GM18870 (cell line): ENCODE measurements around the gene RPS25.
"Not testable (repeated sequence)": the region's sequence is repeated elsewhere in the genome, so short reads cannot be mapped to it uniquely, and the experiment has no call there.

Experiments used
- ATAC-seq: cut with Tn5 transposase; IDR thresholded peaks from one replicate; pipeline ENCODE4 v1.9.1; 2021; ENCODE audit warnings: moderate library complexity; ENCODE audit not compliant: unreplicated experiment

The RPS25 gene

GRCh38 chr11:119018074-119018938, at the start of gene RPS25, which contains the start of gene TRAPPC4:
Gene RPS25, minus strand, starts transcription at chr11:119018343. Its CDS starts 59 bp downstream, at chr11:119018284.
Gene TRAPPC4, plus strand, starts transcription at chr11:119018766. Its CDS starts 30 bp downstream, at chr11:119018796.
- ATAC-seq, result peak; percentile 85

GRCh38 chr11:119067371-119068222, 49.5 kb upstream of the RPS25 start, which contains the start of gene VPS11:
Gene VPS11, plus strand, starts transcription at chr11:119067818. Its CDS starts 6 bp downstream, at chr11:119067824.
- peak; percentile 87 for ATAC-seq

DNA sequence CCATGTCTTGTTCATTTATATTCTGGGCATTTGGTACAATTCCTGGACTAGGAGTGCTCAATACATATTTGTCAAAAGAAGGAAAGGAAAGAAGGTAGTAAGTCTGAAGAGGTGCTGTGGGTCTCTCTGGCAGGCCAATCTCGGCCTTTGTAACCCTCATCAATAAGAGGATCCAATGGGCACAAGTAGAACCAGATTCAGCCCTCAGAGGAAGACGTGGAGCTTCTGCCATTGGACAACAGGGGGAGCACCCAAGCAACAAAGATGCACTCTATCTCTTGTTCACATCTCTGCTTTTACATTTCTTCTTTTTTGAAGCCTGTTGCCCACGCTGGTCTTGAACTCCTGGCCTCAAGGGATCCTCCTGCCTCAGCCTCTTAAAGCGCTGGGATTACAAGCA, 47.2 kb upstream of the RPS25 start:
- no peak for ATAC-seq

- ATAC-seq, result no peak
Observed at GRCh38 chr11:119062779-119063178, 44.6 kb upstream of the RPS25 start.

DNA sequence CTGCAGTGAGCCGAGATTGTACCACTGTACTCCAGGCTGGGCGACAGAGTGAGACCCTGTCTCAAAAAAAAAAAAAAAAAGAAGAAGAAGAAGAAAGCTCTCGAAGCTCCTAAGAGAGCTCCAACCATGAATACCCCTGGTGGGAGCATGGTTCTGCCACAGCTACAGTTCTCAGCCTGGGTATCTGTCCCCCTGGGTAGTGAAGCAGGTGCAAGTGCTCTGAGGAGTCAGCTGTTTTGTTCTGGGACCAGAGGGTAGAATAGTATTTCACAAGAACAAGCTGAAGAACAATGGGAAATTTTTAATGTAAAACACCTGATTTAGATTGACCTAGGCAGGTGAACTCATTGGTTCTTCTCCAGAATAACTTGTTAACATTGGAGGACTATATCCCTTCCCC, 43.1 kb upstream of the RPS25 start:
- ATAC-seq, result no peak

DNA sequence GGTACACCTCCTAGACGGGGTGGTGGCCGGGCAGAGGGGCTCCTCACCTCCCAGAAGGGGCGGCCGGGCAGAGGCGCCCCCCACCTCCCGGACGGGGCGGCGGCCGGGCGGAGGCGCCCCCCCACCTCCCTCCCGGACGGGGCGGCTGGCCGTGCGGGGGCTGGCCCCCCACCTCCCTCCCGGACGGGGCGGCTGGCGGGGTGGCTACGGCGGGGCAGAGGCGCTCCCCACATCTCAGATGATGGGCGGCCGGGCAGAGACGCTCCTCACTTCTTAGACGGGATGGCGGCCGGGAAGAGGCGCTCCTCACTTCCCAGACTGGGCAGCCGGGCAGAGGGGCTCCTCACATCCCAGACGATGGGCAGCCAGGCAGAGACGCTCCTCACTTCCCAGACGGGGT, 41.0 kb upstream of the RPS25 start:
- not testable (repeated sequence) for ATAC-seq

DNA sequence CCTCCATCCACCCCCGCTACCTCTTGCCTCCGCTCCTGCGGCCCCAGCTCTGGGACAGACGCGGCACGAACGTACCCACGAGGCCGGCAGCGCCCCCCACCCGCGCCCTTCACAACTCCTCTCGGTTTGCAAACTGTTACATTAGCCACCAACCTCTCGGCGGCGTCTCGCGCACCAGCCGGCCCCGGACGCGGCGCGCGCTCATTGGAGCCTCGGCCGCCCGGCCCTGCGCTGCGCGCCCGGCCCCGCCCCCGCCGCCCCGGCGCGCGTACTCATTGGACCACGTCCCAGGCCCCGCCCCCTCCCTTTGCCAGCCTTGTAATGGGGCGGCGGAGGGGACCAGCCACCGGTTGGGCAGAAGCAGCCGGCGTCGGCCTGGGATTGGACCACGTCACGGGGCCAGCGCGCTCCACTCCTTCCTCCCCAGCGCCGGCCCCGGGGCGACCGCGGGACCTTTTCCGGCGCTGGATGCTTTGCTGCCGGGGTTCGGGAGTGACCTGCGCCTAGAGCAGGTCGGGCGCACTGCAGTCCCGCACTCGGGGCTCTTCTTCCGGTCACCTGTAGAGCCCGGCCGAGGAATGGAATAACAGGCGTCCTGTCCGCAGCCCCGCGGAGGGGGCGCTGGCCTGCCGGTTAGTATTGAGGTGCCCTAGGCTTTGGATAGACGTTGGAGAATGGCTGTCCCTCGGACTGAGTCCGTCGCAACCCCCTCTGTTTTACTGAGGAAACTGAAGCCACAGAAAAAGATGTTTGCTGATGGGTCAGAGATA, 39.0 kb upstream of the RPS25 start, which contains the start of gene HYOU1:
Gene HYOU1, minus strand, starts transcription at position 206 of the 770 bp plus-strand sequence. CDS start 1,045 bp downstream, outside the sequence.
- peak; percentile 74 for ATAC-seq

DNA sequence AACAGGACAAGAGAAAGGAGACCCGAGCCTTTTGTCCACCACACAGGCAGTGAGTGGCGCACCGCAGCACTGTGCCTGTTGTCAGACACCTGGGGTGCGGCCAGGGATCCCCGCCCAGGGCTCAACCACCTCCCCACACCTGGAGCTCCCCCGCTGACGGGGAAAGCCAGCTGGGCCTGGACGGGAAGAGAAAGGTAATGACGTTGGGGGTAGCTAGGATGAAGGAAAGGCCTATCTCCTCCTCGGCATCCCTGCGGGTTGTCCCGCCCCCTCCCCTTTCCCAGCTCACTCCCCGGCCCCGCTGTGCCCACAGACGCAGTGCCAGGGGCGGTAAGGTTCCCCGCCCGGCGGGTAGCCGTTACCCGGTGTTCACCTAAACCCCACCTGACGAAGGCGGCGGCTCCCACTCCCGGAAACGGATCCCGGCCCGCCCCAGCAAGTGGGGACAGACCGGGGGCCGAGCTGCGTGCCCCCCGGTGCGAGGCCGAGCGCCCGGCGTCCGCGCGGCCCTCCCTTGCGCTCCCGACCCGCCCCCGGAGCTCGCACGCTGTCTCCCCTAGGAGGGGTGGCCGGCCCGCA, 38.4 kb upstream of the RPS25 start:
- peak; percentile 3 for ATAC-seq

DNA sequence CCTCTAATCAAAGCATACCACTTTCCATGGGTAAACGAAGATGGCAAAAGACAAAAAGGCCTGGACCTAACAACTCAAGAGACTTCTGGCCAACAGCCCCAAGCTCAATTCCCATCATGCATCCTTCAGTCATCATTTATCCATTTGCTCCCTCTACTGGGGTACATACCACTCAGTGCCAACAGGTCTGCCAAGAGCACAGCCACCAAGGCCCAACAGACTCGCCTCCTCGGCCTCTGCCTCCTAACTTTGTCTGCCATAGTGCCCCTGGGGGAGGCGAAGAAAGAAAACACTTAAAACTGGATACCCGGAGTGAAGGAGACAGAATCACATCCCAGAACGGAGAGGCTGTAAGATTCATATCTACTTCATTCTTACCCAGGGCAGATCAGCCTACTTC, 37.8 kb upstream of the RPS25 start:
- ATAC-seq, result no peak

DNA sequence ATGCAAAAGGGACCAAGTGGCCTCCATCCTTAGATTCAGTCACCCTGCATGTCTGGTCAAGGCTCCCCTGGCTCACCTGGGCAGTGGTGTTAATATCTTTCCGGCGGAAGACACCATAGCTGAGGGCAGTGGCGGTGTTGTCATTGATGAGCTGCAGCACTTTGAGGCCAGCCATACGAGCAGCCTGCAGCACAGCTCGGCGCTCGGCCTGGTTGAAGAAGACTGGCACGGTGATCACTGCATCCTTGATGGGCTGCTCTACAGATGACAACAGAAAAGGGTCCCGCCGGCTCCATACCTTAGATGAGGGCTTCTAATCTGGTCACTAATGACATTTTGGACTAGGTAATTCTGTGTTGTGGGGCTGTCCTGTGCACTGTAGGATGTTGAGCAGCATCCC, 36.3 kb upstream of the RPS25 start:
- ATAC-seq, result no peak

GRCh38 chr11:119052163-119052814, 34.1 kb upstream of the RPS25 start:
- ATAC-seq, result no peak

DNA sequence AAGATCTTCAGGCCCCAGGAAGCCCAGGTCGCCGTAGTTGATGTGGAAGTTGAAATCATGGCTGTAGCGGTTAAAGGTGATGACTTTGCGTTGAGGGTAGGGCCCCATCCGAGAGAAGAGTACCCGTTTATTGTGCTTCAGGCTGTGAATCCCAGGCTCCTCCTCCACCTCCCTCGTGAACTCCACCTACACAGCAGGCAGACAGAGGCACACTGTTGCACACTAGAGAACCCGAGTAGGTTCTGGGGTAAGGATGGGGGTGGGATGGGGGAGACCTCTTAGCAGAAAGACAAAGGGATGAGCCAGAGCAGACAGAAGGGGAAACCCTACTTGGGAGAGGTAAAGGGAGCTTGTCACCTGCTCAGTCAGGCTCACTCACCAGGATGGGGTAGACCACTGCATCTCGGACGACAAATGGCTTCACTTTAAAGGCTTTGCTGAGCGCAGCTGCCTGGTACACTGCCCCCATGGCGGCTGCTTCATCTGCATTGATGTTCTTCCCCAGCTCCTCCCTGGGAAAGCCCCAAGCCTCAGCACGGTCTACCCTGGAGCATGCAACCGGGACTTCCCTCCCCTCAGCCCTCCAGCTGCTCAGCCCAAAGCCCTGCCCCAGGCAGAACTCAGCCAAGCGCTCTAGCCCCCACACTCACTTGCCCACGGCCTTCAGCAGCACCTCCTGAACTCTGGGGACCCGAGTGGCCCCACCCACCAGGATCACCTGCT, 33.5 kb upstream of the RPS25 start:
- ATAC-seq, result no peak

DNA sequence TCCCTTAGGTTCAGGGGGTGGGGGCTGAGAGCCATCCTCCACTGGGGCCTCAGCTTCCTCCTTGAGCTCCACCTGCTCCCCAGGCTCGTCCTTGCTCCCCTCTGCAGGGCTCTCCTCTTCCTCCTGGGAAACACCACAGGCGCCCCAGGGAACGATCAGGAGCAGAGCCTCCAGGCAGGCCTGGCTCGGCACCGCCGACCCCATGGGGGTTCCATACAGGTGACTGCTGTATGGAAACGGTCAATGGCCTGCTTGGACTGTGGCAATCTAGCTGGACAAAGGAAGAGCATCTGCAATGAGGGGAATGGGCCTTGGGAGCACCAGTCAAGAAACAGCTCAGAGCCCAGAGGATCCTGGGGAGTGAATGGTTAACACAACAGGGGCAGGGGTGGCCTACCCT, 30.9 kb upstream of the RPS25 start:
- no peak for ATAC-seq

DNA sequence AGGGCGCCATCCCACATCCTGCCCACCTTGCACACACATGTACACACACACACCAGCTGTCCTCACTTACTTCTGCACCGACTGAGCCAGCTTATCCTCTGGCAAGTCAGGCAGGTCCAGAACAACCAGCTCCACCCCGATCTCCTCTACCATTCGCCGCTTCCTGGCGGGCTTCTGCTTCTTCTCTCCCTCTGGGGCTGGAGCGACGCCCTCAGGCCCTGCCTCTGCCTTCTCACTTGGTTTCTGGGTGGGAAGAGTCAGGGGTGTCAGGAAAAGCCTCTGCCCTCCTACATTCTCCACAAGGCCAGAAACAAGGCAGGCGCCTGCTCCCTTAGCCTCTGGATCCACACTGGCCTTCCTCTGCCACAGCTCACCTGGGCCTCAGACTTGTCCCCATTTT, 30.5 kb upstream of the RPS25 start:
- no peak for ATAC-seq

DNA sequence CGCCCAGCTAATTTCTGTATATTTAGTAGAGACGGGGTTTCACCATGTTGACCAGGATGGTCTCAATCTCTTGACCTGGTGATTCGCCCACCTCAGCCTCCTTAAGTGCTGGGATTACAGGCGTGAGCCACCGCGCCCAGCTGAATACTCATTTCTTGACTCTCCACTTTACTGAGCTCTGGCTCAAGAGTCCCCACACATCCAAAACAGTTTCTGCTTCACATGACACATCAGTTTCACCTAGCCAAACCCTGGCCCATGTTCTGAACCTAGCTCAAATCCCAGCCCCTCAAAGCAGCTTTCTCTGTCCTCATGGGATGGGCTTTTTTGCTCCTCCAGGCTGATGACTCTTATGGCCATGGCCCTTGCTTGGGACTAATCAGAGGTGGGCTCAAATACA, 29.1 kb upstream of the RPS25 start:
- ATAC-seq, result no peak

- ATAC-seq, result no peak
Observed at GRCh38 chr11:119046489-119046888, 28.3 kb upstream of the RPS25 start.

DNA sequence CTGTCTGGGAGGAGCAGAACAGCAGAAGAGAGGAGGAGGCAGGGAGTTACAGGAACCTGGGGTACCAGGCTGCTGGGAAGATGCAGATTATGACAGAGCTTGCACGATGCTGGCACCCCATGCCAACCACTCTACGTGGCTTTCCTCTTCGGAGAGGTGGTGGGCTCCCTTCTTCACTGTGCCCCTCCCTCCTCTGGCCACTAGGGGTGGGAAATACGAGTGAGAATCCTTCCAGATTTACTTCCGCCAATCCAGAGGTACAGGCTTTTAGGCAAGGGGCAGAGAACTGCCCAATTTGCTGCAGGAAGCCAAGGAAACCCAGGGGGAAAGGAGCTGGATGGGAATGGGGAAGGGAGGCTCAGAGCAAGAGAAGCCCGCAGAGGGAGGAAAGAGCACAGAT, 26.6 kb upstream of the RPS25 start:
- ATAC-seq, result no peak

- ATAC-seq, result no peak
Observed at GRCh38 chr11:119042927-119043326, 24.8 kb upstream of the RPS25 start.

DNA sequence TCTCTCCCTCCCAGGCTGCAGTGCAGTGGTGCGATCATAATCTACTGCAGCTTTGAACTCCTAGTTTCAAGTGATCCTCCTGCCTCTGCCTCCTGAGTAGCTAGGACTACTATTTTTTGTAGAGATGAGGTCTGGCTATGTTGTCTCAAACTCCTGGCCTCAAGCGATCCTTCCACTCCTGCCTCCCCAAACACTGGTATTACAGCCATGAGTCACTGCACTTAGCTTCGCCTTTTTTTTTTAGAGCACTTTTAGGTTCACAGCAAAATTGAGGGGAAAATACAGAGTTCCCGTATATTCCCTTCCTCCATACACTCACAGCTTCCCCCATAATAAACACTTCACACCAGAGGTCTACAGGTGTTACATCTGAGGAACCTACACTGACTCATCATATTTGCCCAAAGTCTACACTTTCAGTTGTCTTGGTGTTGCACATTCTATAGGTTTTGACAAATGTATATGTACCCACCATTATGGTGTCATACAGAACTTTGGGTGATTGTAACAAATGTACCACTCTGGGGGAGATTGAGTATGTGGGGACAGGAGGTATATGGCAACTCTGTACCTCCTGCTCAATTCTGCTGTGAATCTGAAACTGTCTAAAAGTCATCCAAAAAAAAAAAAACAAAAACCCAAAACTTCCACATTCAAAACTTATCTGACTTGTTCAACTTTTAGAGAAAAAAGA, 23.8 kb upstream of the RPS25 start:
- no peak for ATAC-seq
